ENCODE data around the gene AFMID.

DNA sequence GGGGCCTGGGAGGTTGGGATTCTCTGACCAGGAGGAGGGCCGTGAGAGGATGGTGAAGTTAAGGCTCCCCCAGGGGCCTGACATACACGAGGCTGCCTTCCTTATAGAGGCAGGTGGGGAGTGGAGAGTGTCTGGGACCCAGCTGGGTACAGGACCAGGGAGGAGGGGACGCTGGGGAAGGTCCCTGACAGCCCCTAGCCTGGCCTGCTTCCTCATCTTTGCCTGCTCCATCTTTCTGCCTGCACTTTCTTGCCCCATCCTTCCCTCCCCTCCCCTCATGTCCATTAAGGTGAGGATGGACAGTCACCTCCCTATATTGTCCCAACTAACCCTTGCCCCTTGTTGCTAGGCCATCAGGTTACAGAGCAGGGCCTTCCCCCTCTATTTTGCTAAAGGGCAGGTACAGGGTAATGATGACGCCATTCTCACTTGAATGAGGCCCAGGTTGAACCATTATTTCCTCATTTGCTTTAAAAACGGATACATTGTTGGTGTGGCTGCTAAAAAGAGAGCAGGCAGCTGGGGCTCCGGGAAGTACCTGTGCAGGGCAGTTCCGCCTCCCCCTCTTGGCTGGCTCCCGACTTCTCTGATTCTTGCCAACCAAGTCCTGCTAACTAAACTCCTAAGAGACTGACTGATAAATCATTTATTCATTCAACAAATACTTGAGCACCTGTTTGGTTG lies 39.7 kb upstream of the AFMID start:
- TF ChIP-seq, protein P1, sequence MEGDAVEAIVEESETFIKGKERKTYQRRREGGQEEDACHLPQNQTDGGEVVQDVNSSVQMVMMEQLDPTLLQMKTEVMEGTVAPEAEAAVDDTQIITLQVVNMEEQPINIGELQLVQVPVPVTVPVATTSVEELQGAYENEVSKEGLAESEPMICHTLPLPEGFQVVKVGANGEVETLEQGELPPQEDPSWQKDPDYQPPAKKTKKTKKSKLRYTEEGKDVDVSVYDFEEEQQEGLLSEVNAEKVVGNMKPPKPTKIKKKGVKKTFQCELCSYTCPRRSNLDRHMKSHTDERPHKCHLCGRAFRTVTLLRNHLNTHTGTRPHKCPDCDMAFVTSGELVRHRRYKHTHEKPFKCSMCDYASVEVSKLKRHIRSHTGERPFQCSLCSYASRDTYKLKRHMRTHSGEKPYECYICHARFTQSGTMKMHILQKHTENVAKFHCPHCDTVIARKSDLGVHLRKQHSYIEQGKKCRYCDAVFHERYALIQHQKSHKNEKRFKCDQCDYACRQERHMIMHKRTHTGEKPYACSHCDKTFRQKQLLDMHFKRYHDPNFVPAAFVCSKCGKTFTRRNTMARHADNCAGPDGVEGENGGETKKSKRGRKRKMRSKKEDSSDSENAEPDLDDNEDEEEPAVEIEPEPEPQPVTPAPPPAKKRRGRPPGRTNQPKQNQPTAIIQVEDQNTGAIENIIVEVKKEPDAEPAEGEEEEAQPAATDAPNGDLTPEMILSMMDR (IDR thresholded peaks at IDR 0.05) = no peak
- TF ChIP-seq POLR2A (IDR thresholded peaks at IDR 0.05) = no peak
